ENCODE results near the gene ILF2. TPM values are rescaled to one million over a fixed set of nuclear protein-coding genes. Genes with fewer than 3 reads are reported as not detected.

Gene ILF2
- total and polyA plus RNA-seq, 2 of the 13 experiments (the other 11 are each of a cell fraction or from before 2014, with no cell fraction given) = 292 to 366 TPM

GRCh38 chr1:153658400-153659174 is 12.2 kb downstream of the ILF2 start, which contains the start of gene SNAPIN (continued):
- TF ChIP-seq ETS1 (CRISPR knock-in tag; IDR thresholded peaks at IDR 0.05) (no peak), TSC22D2 (CRISPR knock-in tag; IDR thresholded peaks at IDR 0.05; ENCODE audit: borderline replicate concordance) (0 out of 2 replicates have a peak, but pooled peaks have one; percentile 23), TEAD3 (CRISPR knock-in tag; optimal IDR thresholded peaks at IDR 0.05; ENCODE audit: borderline replicate concordance) (peak; percentile 50), ZNF687 (CRISPR knock-in tag; IDR thresholded peaks at IDR 0.05) (peak; percentile 88), ZNF407 (CRISPR knock-in tag; IDR thresholded peaks at IDR 0.05; ENCODE audit: not compliant biosample characterization) (no peak), FOXA3 (CRISPR knock-in tag; IDR thresholded peaks at IDR 0.05) (no peak; the same call in none of the 2 replicates), ZNF432 (CRISPR knock-in tag; IDR thresholded peaks at IDR 0.05; ENCODE audit: borderline replicate concordance) (no peak), ZNF232 (CRISPR knock-in tag; IDR thresholded peaks at IDR 0.05; ENCODE audit: borderline replicate concordance) (peak; percentile 46; the same call in 1 of the 2 replicates), ZFX (CRISPR knock-in tag; IDR thresholded peaks at IDR 0.05; ENCODE audit: low read depth) (peak; percentile 98), ASH2L (IDR thresholded peaks at IDR 0.05; ENCODE audit: insufficient read length, low read depth, low read length) (peak; percentile 95), ZFP90 (CRISPR knock-in tag; IDR thresholded peaks at IDR 0.05; ENCODE audit: borderline replicate concordance) (0 out of 2 replicates have a peak, but pooled peaks have one; percentile 67)
